ENCODE measurements around the gene TTLL8.
A peak's percentile ranks its signal among the peaks of the same experiment; 100 is the strongest.

Gene TTLL8

GRCh38 chr22:49976439-49977175 lies 81.5 kb downstream of the TTLL8 start:
- no peak for DNase-seq

GRCh38 chr22:49975543-49976389 lies 82.3 kb downstream of the TTLL8 start:
- no peak for DNase-seq

- no peak for DNase-seq
Measured at GRCh38 chr22:49973018-49973961, 84.8 kb downstream of the TTLL8 start.

GRCh38 chr22:49972163-49973017 lies 85.7 kb downstream of the TTLL8 start:
- no peak for DNase-seq

GRCh38 chr22:49971232-49972162 lies 86.6 kb downstream of the TTLL8 start:
- DNase-seq = no peak

GRCh38 chr22:49970528-49971231 lies 87.4 kb downstream of the TTLL8 start:
- peak; percentile 62 for DNase-seq

GRCh38 chr22:49969751-49970527 lies 88.2 kb downstream of the TTLL8 start:
- no peak for DNase-seq

GRCh38 chr22:49968831-49969661 lies 89.1 kb downstream of the TTLL8 start:
- no peak for DNase-seq
